C1 segment of cervical spinal cord (tissue), 14 donors: ENCODE data around the gene COPS6.
A peak's percentile ranks its signal among the peaks of the same experiment; 100 is the strongest.

ENCODE experiments used
- DNase-seq, 14 donors: peaks; one replicate each; lab custom pipeline; 2025; lab: John Stamatoyannopoulos, UW

COPS6 gene

GRCh38 chr7:100088621-100089457 lies at the start of gene COPS6:
TSS of gene COPS6 (plus strand) at chr7:100088969. CDS start at chr7:100088991, 22 bp downstream.
- DNase-seq, result peak; percentile 13 to 91 (median 69)

GRCh38 chr7:100040575-100040974 lies 48.2 kb upstream of the COPS6 start:
- no peak for DNase-seq

- no peak for DNase-seq
These were observed 44.1 kb upstream of the COPS6 start for GRCh38 chr7:100044718-100045117.

- no peak for DNase-seq
These were observed 40.1 kb upstream of the COPS6 start for GRCh38 chr7:100048680-100049079.

GRCh38 chr7:100049441-100050291 lies 39.1 kb upstream of the COPS6 start, which contains the start of gene ZSCAN21:
TSS of gene ZSCAN21 (plus strand) at chr7:100049774. CDS start at chr7:100057007, 7,233 bp downstream.
- DNase-seq, result peak; percentile 19 to 87 (median 80)

- no peak for DNase-seq
These were observed 37.2 kb upstream of the COPS6 start for GRCh38 chr7:100051611-100052010.

- DNase-seq, result peak in 13 of 14 donors; percentile 1 to 54 (median 29)
These were observed 35.6 kb upstream of the COPS6 start for GRCh38 chr7:100053215-100053614.

GRCh38 chr7:100057006-100057405 lies 31.8 kb upstream of the COPS6 start:
- DNase-seq, result no peak

- no peak for DNase-seq
These were observed 29.5 kb upstream of the COPS6 start for GRCh38 chr7:100059251-100059739.

GRCh38 chr7:100061518-100062193 lies 27.1 kb upstream of the COPS6 start:
- DNase-seq, result no peak

GRCh38 chr7:100063376-100063775 lies 25.4 kb upstream of the COPS6 start:
- no peak for DNase-seq

- no peak for DNase-seq
These were observed 24.6 kb upstream of the COPS6 start for GRCh38 chr7:100064162-100064561.

GRCh38 chr7:100065452-100066186 lies 23.1 kb upstream of the COPS6 start:
- DNase-seq, result no peak

- peak in 1 of 14 donors; percentile 3 for DNase-seq
These were observed 21.8 kb upstream of the COPS6 start for GRCh38 chr7:100066953-100067352.

- no peak for DNase-seq
These were observed 18.8 kb upstream of the COPS6 start for GRCh38 chr7:100069991-100070390.

- DNase-seq, result no peak
These were observed 17.6 kb upstream of the COPS6 start for GRCh38 chr7:100071018-100071723.

GRCh38 chr7:100072462-100072861 lies 16.3 kb upstream of the COPS6 start:
- no peak for DNase-seq

- no peak for DNase-seq
These were observed 13.9 kb upstream of the COPS6 start for GRCh38 chr7:100074841-100075240.

- no peak for DNase-seq
These were observed 13.4 kb upstream of the COPS6 start for GRCh38 chr7:100075418-100075817.

GRCh38 chr7:100077205-100077604 lies 11.6 kb upstream of the COPS6 start:
- DNase-seq, result no peak
